ENCODE measurements around the gene XPR1.

The XPR1 gene

GRCh38 chr1:180598333-180598974, 33.4 kb upstream of the XPR1 start:
- no peak overlapping the region for H3K27ac ChIP-seq (ENCODE audit: low read depth, low read length)
- no peaks in the 10 kb centered on the region for H3K79me2 ChIP-seq (ENCODE audit: insufficient read depth, low read length)
- no peaks in the 10 kb centered on the region for H4K20me1 ChIP-seq (ENCODE audit: low read depth, low read length)
- no peaks in the 10 kb centered on the region for H3K27me3 ChIP-seq (ENCODE audit: low read length)
- no peaks in the 10 kb centered on the region for H3K36me3 ChIP-seq (ENCODE audit: low read length)
- no peak overlapping the region for H3K4me2 ChIP-seq (ENCODE audit: low read depth, low read length, poor library complexity, severe bottlenecking)
- H3K9ac ChIP-seq (ENCODE audit: low read length), result no peak overlapping the region
- H3F3A ChIP-seq (ENCODE audit: insufficient read depth), result no peaks in the 10 kb centered on the region
- TF ChIP-seq, protein P1, sequence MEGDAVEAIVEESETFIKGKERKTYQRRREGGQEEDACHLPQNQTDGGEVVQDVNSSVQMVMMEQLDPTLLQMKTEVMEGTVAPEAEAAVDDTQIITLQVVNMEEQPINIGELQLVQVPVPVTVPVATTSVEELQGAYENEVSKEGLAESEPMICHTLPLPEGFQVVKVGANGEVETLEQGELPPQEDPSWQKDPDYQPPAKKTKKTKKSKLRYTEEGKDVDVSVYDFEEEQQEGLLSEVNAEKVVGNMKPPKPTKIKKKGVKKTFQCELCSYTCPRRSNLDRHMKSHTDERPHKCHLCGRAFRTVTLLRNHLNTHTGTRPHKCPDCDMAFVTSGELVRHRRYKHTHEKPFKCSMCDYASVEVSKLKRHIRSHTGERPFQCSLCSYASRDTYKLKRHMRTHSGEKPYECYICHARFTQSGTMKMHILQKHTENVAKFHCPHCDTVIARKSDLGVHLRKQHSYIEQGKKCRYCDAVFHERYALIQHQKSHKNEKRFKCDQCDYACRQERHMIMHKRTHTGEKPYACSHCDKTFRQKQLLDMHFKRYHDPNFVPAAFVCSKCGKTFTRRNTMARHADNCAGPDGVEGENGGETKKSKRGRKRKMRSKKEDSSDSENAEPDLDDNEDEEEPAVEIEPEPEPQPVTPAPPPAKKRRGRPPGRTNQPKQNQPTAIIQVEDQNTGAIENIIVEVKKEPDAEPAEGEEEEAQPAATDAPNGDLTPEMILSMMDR (IDR thresholded peaks at IDR 0.05; ENCODE audit: insufficient read depth, low read length, poor library complexity, severe bottlenecking), result no peak
- no peak for TF ChIP-seq EZH2phosphoT487 (conservative IDR thresholded peaks at IDR 0.05; ENCODE audit: low read length)
- H3K9me2 ChIP-seq (replicated peaks; ENCODE audit: insufficient read depth, low read length), result no peaks in the 10 kb centered on the region
- H3K9me3 ChIP-seq (ENCODE audit: insufficient read depth, low read length), result no peaks in the 10 kb centered on the region
- H2AFZ ChIP-seq (ENCODE audit: low read depth, low read length, severe bottlenecking), result no peak overlapping the region
- no peak overlapping the region for H3K4me3 ChIP-seq (ENCODE audit: insufficient read depth, low read length, poor library complexity, severe bottlenecking)

GRCh38 chr1:180600343-180600742, 31.5 kb upstream of the XPR1 start:
- TF ChIP-seq, protein P1 (IDR thresholded peaks at IDR 0.05; ENCODE audit: insufficient read depth, low read length, poor library complexity, severe bottlenecking), result no peak
- no peak for TF ChIP-seq EZH2phosphoT487 (conservative IDR thresholded peaks at IDR 0.05; ENCODE audit: low read length)
- H3K36me3 ChIP-seq (ENCODE audit: low read length), result no peaks in the 10 kb centered on the region

DNA sequence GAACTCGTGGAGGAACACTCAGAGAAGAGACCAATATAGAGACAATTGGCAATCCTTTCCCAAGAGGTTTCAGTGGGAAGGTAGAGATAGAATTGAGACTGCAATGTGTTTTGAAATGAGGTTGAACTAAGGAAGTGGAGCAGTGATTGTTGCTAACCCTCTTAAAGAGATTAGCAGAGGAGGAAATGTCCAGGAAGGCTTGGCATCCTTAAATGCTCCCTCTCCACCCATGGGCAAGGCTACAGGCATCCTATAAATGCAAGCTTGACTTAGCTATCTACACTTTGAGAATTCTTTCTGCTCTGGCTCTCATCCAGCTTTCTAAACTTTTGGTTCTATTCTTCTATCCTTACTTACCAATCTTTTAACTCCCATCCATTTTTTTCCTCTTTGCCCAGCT, 30.3 kb upstream of the XPR1 start:
- TF ChIP-seq EZH2phosphoT487 (conservative IDR thresholded peaks at IDR 0.05; ENCODE audit: low read length), result no peak
- TF ChIP-seq, protein P1 (IDR thresholded peaks at IDR 0.05; ENCODE audit: insufficient read depth, low read length, poor library complexity, severe bottlenecking), result no peak
- no peak overlapping the region for H3K4me3 ChIP-seq (ENCODE audit: insufficient read depth, low read length, poor library complexity, severe bottlenecking)
- no peak overlapping the region for H3K27ac ChIP-seq (ENCODE audit: low read depth, low read length)
- H3K27me3 ChIP-seq (ENCODE audit: low read length), result no peaks in the 10 kb centered on the region
- H3F3A ChIP-seq (ENCODE audit: insufficient read depth), result no peaks in the 10 kb centered on the region
- H3K4me2 ChIP-seq (ENCODE audit: low read depth, low read length, poor library complexity, severe bottlenecking), result no peak overlapping the region
- H3K9ac ChIP-seq (ENCODE audit: low read length), result no peak overlapping the region
- no peak overlapping the region for H2AFZ ChIP-seq (ENCODE audit: low read depth, low read length, severe bottlenecking)
- no peaks in the 10 kb centered on the region for H3K36me3 ChIP-seq (ENCODE audit: low read length)
- no peaks in the 10 kb centered on the region for H4K20me1 ChIP-seq (ENCODE audit: low read depth, low read length)
- no peaks in the 10 kb centered on the region for H3K9me3 ChIP-seq (ENCODE audit: insufficient read depth, low read length)
- H3K79me2 ChIP-seq (ENCODE audit: insufficient read depth, low read length), result no peaks in the 10 kb centered on the region
- H3K9me2 ChIP-seq (replicated peaks; ENCODE audit: insufficient read depth, low read length), result no peaks in the 10 kb centered on the region

More at GRCh38 chr1:180600343-180600742, 31.5 kb upstream of the XPR1 start:
- Histone ChIP-seq H3K27me3 (ENCODE audit: low read length) (no peaks in the 10 kb centered on the region), H3K9me2 (replicated peaks; ENCODE audit: insufficient read depth, low read length) (no peaks in the 10 kb centered on the region), H2AFZ (ENCODE audit: low read depth, low read length, severe bottlenecking) (no peak overlapping the region), H3K4me2 (ENCODE audit: low read depth, low read length, poor library complexity, severe bottlenecking) (no peak overlapping the region), H3K9me3 (ENCODE audit: insufficient read depth, low read length) (no peaks in the 10 kb centered on the region), H3K27ac (ENCODE audit: low read depth, low read length) (no peak overlapping the region), H3K9ac (ENCODE audit: low read length) (no peak overlapping the region), H3K79me2 (ENCODE audit: insufficient read depth, low read length) (no peaks in the 10 kb centered on the region), H3K4me3 (ENCODE audit: insufficient read depth, low read length, poor library complexity, severe bottlenecking) (no peak overlapping the region), H4K20me1 (ENCODE audit: low read depth, low read length) (no peaks in the 10 kb centered on the region), H3F3A (ENCODE audit: insufficient read depth) (no peaks in the 10 kb centered on the region)
